ENCODE data around the gene FFAR1.

Gene FFAR1

GRCh38 chr19:35347171-35347929, at the start of gene FFAR1:
Gene FFAR1, plus strand, starts transcription at chr19:35347902. Its CDS starts 3,650 bp downstream, at chr19:35351552.
- no peak within 1 kb of the TSS for H3K4me3 ChIP-seq (ENCODE audit: low read length)
- no peak for DNase-seq (ENCODE audit: low read depth)
- no peak for TF ChIP-seq CTCF (conservative IDR thresholded peaks at IDR 0.05; ENCODE audit: low read length)

GRCh38 chr19:35297922-35298321, 49.8 kb upstream of the FFAR1 start:
- TF ChIP-seq CTCF (conservative IDR thresholded peaks at IDR 0.05; ENCODE audit: low read length) = no peak
- no peak overlapping the region for H3K4me3 ChIP-seq (ENCODE audit: low read length)
- no peak for DNase-seq (ENCODE audit: low read depth)

- no peak for DNase-seq (ENCODE audit: low read depth)
- TF ChIP-seq CTCF (conservative IDR thresholded peaks at IDR 0.05; ENCODE audit: low read length) = no peak
- H3K4me3 ChIP-seq (ENCODE audit: low read length) = no peak overlapping the region
Observed at GRCh38 chr19:35298561-35298972, 49.1 kb upstream of the FFAR1 start.

- H3K4me3 ChIP-seq (ENCODE audit: low read length) = no peak overlapping the region
- no peak for TF ChIP-seq CTCF (conservative IDR thresholded peaks at IDR 0.05; ENCODE audit: low read length)
- no peak for DNase-seq (ENCODE audit: low read depth)
Observed at GRCh38 chr19:35299523-35300338, 48.0 kb upstream of the FFAR1 start.

- TF ChIP-seq CTCF (conservative IDR thresholded peaks at IDR 0.05; ENCODE audit: low read length) = no peak
- no peak for DNase-seq (ENCODE audit: low read depth)
- H3K4me3 ChIP-seq (ENCODE audit: low read length) = no peak overlapping the region
Observed at GRCh38 chr19:35300339-35300649, 47.4 kb upstream of the FFAR1 start.

- no peak for DNase-seq (ENCODE audit: low read depth)
- no peak for TF ChIP-seq CTCF (conservative IDR thresholded peaks at IDR 0.05; ENCODE audit: low read length)
- no peak overlapping the region for H3K4me3 ChIP-seq (ENCODE audit: low read length)
Observed at GRCh38 chr19:35301961-35302360, 45.7 kb upstream of the FFAR1 start.

GRCh38 chr19:35302446-35302845, 45.3 kb upstream of the FFAR1 start:
- no peak overlapping the region for H3K4me3 ChIP-seq (ENCODE audit: low read length)
- no peak for TF ChIP-seq CTCF (conservative IDR thresholded peaks at IDR 0.05; ENCODE audit: low read length)
- DNase-seq (ENCODE audit: low read depth) = no peak
